ENCODE measurements around the gene EHF.

DNA sequence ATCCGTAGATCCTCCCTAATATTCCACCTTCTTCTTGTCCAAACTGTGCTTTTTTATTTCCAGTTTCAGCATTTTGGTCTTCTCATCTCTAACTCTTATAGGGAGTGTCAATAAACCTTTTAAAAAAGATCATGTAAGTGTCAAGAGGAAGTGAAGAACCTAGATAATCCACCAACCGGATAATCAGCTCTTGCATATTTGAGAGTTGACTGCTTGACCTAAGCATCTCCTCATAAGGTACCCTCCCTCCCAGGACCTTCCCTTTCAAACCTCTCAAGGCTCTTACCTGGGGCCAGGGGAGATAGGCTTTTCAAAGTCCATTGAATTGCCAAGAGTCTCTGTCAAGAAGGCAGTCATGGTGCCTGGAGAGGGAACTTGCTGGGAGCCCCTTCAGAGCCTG lies 691 bp upstream of the EHF start:
- TF ChIP-seq, protein P1, sequence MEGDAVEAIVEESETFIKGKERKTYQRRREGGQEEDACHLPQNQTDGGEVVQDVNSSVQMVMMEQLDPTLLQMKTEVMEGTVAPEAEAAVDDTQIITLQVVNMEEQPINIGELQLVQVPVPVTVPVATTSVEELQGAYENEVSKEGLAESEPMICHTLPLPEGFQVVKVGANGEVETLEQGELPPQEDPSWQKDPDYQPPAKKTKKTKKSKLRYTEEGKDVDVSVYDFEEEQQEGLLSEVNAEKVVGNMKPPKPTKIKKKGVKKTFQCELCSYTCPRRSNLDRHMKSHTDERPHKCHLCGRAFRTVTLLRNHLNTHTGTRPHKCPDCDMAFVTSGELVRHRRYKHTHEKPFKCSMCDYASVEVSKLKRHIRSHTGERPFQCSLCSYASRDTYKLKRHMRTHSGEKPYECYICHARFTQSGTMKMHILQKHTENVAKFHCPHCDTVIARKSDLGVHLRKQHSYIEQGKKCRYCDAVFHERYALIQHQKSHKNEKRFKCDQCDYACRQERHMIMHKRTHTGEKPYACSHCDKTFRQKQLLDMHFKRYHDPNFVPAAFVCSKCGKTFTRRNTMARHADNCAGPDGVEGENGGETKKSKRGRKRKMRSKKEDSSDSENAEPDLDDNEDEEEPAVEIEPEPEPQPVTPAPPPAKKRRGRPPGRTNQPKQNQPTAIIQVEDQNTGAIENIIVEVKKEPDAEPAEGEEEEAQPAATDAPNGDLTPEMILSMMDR (conservative IDR thresholded peaks at IDR 0.05; ENCODE audit: low read depth, low read length): no peak
- TF ChIP-seq EZH2phosphoT487 (IDR thresholded peaks at IDR 0.05; ENCODE audit: borderline replicate concordance, low read length) (no peak), EZH2 (IDR thresholded peaks at IDR 0.05; ENCODE audit: low read length, unreplicated experiment) (no peak)
